Activated CD4-positive, alpha-beta T cell treated with anti-CD3 and anti-CD28 coated beads for 4 hours (primary cell): Measurements from ENCODE around the gene NMB.
A peak's percentile ranks its signal among the peaks of the same experiment; 100 is the strongest.
"Not testable (repeated sequence)": the region's sequence is repeated elsewhere in the genome, so short reads cannot be mapped to it uniquely, and the experiment has no call there.

Source experiments
- DNase-seq, 2 donors: peaks; one replicate each; pipeline ENCODE4 v3.0.0-alpha.2; 2020

Gene NMB

GRCh38 chr15:84654689-84655453 lies 3.1 kb downstream of the NMB start:
- peak; percentile 78 to 81 for DNase-seq

GRCh38 chr15:84653910-84654688 lies 3.9 kb downstream of the NMB start, which contains the start of gene WDR73:
Gene WDR73, minus strand, starts transcription at chr15:84654283. Its CDS starts 9 bp downstream, at chr15:84654274.
- DNase-seq = peak; percentile 95 to 98

- DNase-seq = no peak
Observed at GRCh38 chr15:84653584-84653909, 4.5 kb downstream of the NMB start.

GRCh38 chr15:84649706-84650105 lies 8.3 kb downstream of the NMB start:
- DNase-seq = no peak

GRCh38 chr15:84648539-84648938 lies 9.5 kb downstream of the NMB start:
- DNase-seq = no peak

GRCh38 chr15:84647726-84648125 lies 10.3 kb downstream of the NMB start:
- DNase-seq = no peak

GRCh38 chr15:84645997-84646396 lies 12.0 kb downstream of the NMB start:
- DNase-seq = no peak

GRCh38 chr15:84645496-84645895 lies 12.5 kb downstream of the NMB start:
- no peak for DNase-seq

GRCh38 chr15:84643838-84644237 lies 14.2 kb downstream of the NMB start:
- no peak for DNase-seq

GRCh38 chr15:84642640-84643039 lies 15.4 kb downstream of the NMB start:
- DNase-seq = not testable (repeated sequence)

- not testable (repeated sequence) for DNase-seq
Observed at GRCh38 chr15:84641871-84642270, 16.1 kb downstream of the NMB start.

GRCh38 chr15:84638103-84638502 lies 19.9 kb downstream of the NMB start:
- DNase-seq = no peak

- no peak for DNase-seq
Observed at GRCh38 chr15:84634228-84634837, 23.7 kb downstream of the NMB start.

- peak; percentile 65 to 66 for DNase-seq
Observed at GRCh38 chr15:84633311-84634227, 24.4 kb downstream of the NMB start.

GRCh38 chr15:84631706-84632272 lies 26.2 kb downstream of the NMB start:
- DNase-seq = no peak

GRCh38 chr15:84629033-84629432 lies 29.0 kb downstream of the NMB start:
- DNase-seq = no peak

GRCh38 chr15:84625123-84625522 lies 32.9 kb downstream of the NMB start:
- DNase-seq = no peak

- no peak for DNase-seq
Observed at GRCh38 chr15:84624359-84624758, 33.6 kb downstream of the NMB start.

- no peak for DNase-seq
Observed at GRCh38 chr15:84621358-84621979, 36.5 kb downstream of the NMB start.

GRCh38 chr15:84620626-84621025 lies 37.4 kb downstream of the NMB start:
- no peak for DNase-seq

- DNase-seq = no peak
Observed at GRCh38 chr15:84616235-84616634, 41.8 kb downstream of the NMB start.

GRCh38 chr15:84611631-84612030 lies 46.4 kb downstream of the NMB start:
- no peak for DNase-seq
